Lower leg skin (tissue), 3 donors: Measurements from ENCODE around the gene NOVA2.

Experiments used
- CTCF ChIP-seq, 3 donors: fragments of 450-650 bp; IDR thresholded peaks; one replicate each; pipeline ENCODE4 v1.5.1; 2016; ENCODE audit warnings: antibody characterized with exemption in 3 of 3, mild to moderate bottlenecking in 3 of 3, moderate library complexity in 2 of 3
- POLR2A ChIP-seq, 2 donors: fragments of 450-650 bp; IDR thresholded peaks; one replicate each; pipeline ENCODE4 v1.6.1; 2016 to 2017; ENCODE audit warnings: antibody characterized with exemption in 2 of 2, mild to moderate bottlenecking in 1 of 2, moderate library complexity in 1 of 2

DNA sequence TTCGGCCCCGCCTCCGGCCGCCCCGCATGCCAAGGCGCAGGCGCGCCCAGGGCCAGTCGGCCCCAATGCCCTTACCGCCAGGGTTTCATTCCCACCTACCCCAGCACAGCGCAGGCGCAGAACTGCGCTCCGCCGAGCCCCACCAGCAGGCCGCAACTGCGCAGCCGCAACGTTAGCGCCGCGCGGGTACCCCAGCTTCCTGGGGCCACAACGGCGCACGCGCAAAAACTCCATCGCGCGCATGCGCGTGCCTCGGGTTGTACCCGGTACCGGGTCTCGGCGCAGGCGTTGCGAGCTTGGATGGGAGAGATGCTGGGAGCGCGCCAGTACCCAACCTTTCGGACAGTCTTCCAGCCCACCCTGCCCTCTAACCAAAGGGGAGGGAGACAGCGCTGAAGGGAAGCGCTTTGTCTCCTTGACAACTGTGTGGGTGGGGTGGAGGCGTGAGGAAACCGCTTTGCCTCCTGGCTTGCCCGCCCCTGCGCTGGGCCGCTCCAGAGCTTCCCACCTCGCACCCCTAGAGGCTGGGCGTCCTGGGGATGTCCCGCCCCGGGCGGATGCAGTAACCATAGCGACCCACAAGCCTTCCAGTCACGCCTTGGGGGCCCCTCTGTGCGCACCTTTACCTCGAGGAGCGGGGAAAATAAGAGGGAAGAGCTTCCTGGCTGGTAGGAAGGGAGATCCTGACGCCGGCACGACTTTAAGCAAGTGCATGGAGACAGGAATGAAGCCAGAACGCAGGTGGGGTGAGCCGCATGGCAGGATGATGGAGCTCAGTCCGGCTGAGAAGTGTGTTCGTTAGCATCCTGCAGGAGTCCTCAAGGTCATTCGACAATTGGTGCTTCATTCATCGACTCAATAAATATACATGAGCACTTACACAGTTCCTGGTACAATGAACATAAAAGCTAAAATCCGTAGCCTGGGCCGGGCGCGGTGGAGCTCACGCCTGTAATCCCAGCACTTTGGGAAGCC lies 70.7 kb downstream of the NOVA2 start:
- peak in 1 of 2 donors; percentile 32 for TF ChIP-seq POLR2A (IDR thresholded peaks at IDR 0.05)
- TF ChIP-seq CTCF (IDR thresholded peaks at IDR 0.05): no peak
